ENCODE measurements around the gene KDM4C. TPM values are rescaled to one million over a fixed set of nuclear protein-coding genes. Genes with fewer than 3 reads are reported as not detected.

The KDM4C gene
- total RNA-seq, 2 experiments from 2014 or later, result 60.1 to 61.3 TPM

GRCh38 chr9:6915635-6916034 lies 157.9 kb downstream of the KDM4C start:
- no peaks in the 10 kb centered on the region for H3K27me3 ChIP-seq (ENCODE audit: control insufficient read depth in 1 of 2, insufficient read depth in 2 of 2, low read length in 2 of 2)
- Mint-ChIP-seq H3K4me3 (no peak overlapping the region), H3K27me3 (no peaks in the 10 kb centered on the region), H3K4me1 (ENCODE audit: low read depth) (peaks cover 24% of the 10 kb centered on the region), H3K36me3 (ENCODE audit: low read depth) (peaks cover 20% of the 10 kb centered on the region), H3K27ac (no peak overlapping the region), H3K9me3 (no peaks in the 10 kb centered on the region)
- H3K4me3 ChIP-seq (ENCODE audit: low read length), result no peak overlapping the region
- DNase-seq, result no peak
- ChIA-PET POLR2A (no interaction called here), CTCF (no interaction called here)
- no peaks in the 10 kb centered on the region for H3K36me3 ChIP-seq (ENCODE audit: insufficient read depth, low read length)
- intact Hi-C loops (cut with DNase I, micrococcal nuclease), result no loop called here
- no peaks in the 10 kb centered on the region for H3K9me3 ChIP-seq (ENCODE audit: control insufficient read depth in 1 of 2, insufficient read depth in 1 of 2, low read length in 2 of 2)
- no peaks in the 10 kb centered on the region for H3K4me1 ChIP-seq (ENCODE audit: insufficient read depth, low read length)
- no peak for ATAC-seq (ENCODE audit: poor library complexity)
- TF ChIP-seq CTCF (IDR thresholded peaks at IDR 0.05), result no peak
- no peak overlapping the region for H3K27ac ChIP-seq (ENCODE audit: low read depth in 1 of 2, low read length in 2 of 2)

- intact Hi-C loops (cut with DNase I, micrococcal nuclease), result no loop called here
- POLR2A ChIA-PET, result no interaction called here
- Histone ChIP-seq H3K4me3 (ENCODE audit: low read length) (no peak overlapping the region), H3K36me3 (ENCODE audit: insufficient read depth, low read length) (peaks cover 7% of the 10 kb centered on the region), H3K27me3 (ENCODE audit: control insufficient read depth in 1 of 2, insufficient read depth in 2 of 2, low read length in 2 of 2) (no peaks in the 10 kb centered on the region), H3K27ac (ENCODE audit: low read depth in 1 of 2, low read length in 2 of 2) (no peak overlapping the region), H3K4me1 (ENCODE audit: insufficient read depth, low read length) (no peaks in the 10 kb centered on the region), H3K9me3 (ENCODE audit: control insufficient read depth in 1 of 2, insufficient read depth in 1 of 2, low read length in 2 of 2) (no peaks in the 10 kb centered on the region)
- Mint-ChIP-seq H3K4me1 (ENCODE audit: low read depth) (peaks cover 32% of the 10 kb centered on the region), H3K36me3 (ENCODE audit: low read depth) (peaks cover 35% of the 10 kb centered on the region), H3K27me3 (no peaks in the 10 kb centered on the region), H3K27ac (no peak overlapping the region), H3K9me3 (no peaks in the 10 kb centered on the region), H3K4me3 (no peak overlapping the region)
- no peak for TF ChIP-seq CTCF (IDR thresholded peaks at IDR 0.05)
- CTCF ChIA-PET, result no interaction called here
- ATAC-seq (ENCODE audit: poor library complexity) (no peak), DNase-seq (no peak)
These were observed 159.4 kb downstream of the KDM4C start for GRCh38 chr9:6917162-6917561.

- Histone ChIP-seq H3K4me3 (ENCODE audit: low read length) (no peak overlapping the region), H3K9me3 (ENCODE audit: control insufficient read depth in 1 of 2, insufficient read depth in 1 of 2, low read length in 2 of 2) (no peaks in the 10 kb centered on the region), H3K27me3 (ENCODE audit: control insufficient read depth in 1 of 2, insufficient read depth in 2 of 2, low read length in 2 of 2) (no peaks in the 10 kb centered on the region), H3K27ac (ENCODE audit: low read depth in 1 of 2, low read length in 2 of 2) (no peak overlapping the region), H3K36me3 (ENCODE audit: insufficient read depth, low read length) (peaks cover 7% of the 10 kb centered on the region), H3K4me1 (ENCODE audit: insufficient read depth, low read length) (no peaks in the 10 kb centered on the region)
- intact Hi-C loops (cut with DNase I, micrococcal nuclease), result no loop called here
- Mint-ChIP-seq H3K27me3 (no peaks in the 10 kb centered on the region), H3K4me1 (ENCODE audit: low read depth) (peaks cover 44% of the 10 kb centered on the region), H3K9me3 (no peaks in the 10 kb centered on the region), H3K4me3 (no peak overlapping the region), H3K36me3 (ENCODE audit: low read depth) (peaks cover 45% of the 10 kb centered on the region), H3K27ac (no peak overlapping the region)
- TF ChIP-seq CTCF (IDR thresholded peaks at IDR 0.05), result no peak
- CTCF ChIA-PET, result no interaction called here
- no peak for ATAC-seq (ENCODE audit: poor library complexity)
- POLR2A ChIA-PET, result no interaction called here
- no peak for DNase-seq
These were observed 162.3 kb downstream of the KDM4C start for GRCh38 chr9:6920041-6920440.
